WERI-Rb-1 (cell line): Measurements from ENCODE around the gene LDAH.
A peak's percentile ranks its signal among the peaks of the same experiment; 100 is the strongest.

ENCODE experiments used
- DNase-seq: peaks from one replicate; pipeline ENCODE4 v3.0.0-alpha.2; 2020
- H3K27ac ChIP-seq: fragments of 250-450 bp; sonication (Bioruptor Pico); 2 replicates; pipeline ENCODE4 v1.5.1; 2020; ENCODE audit warnings: mild to moderate bottlenecking, moderate library complexity
- H3K27me3 ChIP-seq: fragments of 250-450 bp; sonication (Bioruptor Pico); 2 replicates; pipeline ENCODE4 v1.5.1; 2021; ENCODE audit warnings: mild to moderate bottlenecking, low read depth, moderate library complexity; ENCODE audit not compliant: insufficient read depth, severe bottlenecking
- H3K36me3 ChIP-seq: fragments of 250-450 bp; sonication (Bioruptor Pico); 2 replicates; pipeline ENCODE4 v1.5.1; 2020; ENCODE audit warnings: mild to moderate bottlenecking, moderate library complexity
- H3K4me3 ChIP-seq: 2 replicates; pipeline ENCODE4 v1.5.1; 2011; ENCODE audit warnings: low read depth, mild to moderate bottlenecking, control low read depth, low read length
- H3K9me3 ChIP-seq: fragments of 250-450 bp; sonication (Bioruptor Pico); 2 replicates; pipeline ENCODE4 v1.5.1; 2021; ENCODE audit warnings: mild to moderate bottlenecking, moderate library complexity; ENCODE audit not compliant: severe bottlenecking
- CTCF ChIP-seq: IDR thresholded peaks from 2 replicates; pipeline ENCODE4 v1.5.1; 2011; ENCODE audit warnings: low read depth, mild to moderate bottlenecking, control low read depth, inconsistent platforms, low read length

Gene LDAH

DNA sequence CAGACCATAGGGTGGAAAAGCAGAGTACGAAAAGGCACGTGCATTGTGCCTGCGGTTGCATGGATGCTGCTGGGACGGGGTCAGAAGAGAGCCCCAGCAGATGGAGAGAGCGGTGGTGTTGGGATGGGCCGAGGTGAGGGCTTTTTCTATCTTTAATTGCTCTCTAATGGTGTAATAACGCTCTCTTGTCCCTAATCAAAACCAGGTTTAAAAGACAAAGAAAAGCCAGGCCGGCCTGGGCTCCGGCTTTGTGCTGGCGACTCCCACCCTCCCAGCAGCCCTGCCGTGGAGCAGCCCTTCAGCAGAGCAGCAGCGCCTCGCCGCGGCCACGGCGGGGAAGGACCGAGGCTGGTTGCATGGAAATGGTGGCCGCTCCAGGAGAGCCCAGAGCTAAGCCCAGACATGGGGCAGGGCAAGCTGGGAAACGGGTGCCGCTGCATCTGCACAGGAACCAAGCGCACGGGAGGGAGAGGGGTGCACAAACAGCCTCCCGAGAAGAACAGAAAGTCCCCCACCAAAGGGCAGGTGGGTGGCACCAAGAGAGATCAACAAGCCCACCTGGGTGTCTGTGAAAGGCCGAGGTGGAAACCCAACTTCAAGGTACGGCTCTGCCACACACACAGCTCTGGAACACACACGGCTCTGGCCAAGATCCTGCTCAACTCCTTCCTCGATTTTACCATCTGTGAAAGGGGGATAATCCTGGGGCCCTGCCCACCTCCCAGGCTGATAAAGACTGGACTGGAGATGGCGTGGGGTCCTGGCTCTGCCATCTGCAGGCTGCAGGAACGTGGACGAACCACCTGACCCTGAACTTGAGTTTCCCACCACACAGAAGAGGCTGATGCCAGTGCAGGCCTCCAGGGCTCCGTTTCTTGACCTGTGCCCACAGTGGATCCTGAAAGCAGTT, 187.0 kb downstream of the LDAH start:
- Histone ChIP-seq H3K27me3 (no peaks in the 10 kb centered on the region), H3K4me3 (no peak overlapping the region), H3K36me3 (no peaks in the 10 kb centered on the region), H3K9me3 (no peaks in the 10 kb centered on the region), H3K27ac (peak overlapping the region; percentile 64)
- DNase-seq = peak; percentile 95
- peak; percentile 99 for TF ChIP-seq CTCF

GRCh38 chr2:20635113-20635510, 187.8 kb downstream of the LDAH start:
- no peaks in the 10 kb centered on the region for H3K36me3 ChIP-seq

GRCh38 chr2:20634507-20635112, 188.3 kb downstream of the LDAH start:
- Histone ChIP-seq H3K27me3 (no peaks in the 10 kb centered on the region), H3K27ac (no peak overlapping the region), H3K36me3 (no peaks in the 10 kb centered on the region), H3K4me3 (no peak overlapping the region), H3K9me3 (no peaks in the 10 kb centered on the region)
- DNase-seq = no peak
- TF ChIP-seq CTCF = no peak

More at GRCh38 chr2:20635113-20635510, 187.8 kb downstream of the LDAH start:
- Histone ChIP-seq H3K27me3 (no peaks in the 10 kb centered on the region), H3K9me3 (no peaks in the 10 kb centered on the region), H3K4me3 (no peak overlapping the region), H3K27ac (peak overlapping the region; percentile 64; the same call in 1 of the 2 replicates)
- no peak for TF ChIP-seq CTCF
- DNase-seq = no peak
